A549 (cell line): ENCODE measurements around the gene AMER1. TPM values are rescaled to one million over a fixed set of nuclear protein-coding genes. Genes with fewer than 3 reads are reported as not detected.
"Not testable (repeated sequence)": the region's sequence is repeated elsewhere in the genome, so short reads cannot be mapped to it uniquely, and the experiment has no call there.

ENCODE experiments used
- ATAC-seq, 2 experiments: fragments of 200-7000 bp in 1 of 2; fragments of >200 bp in 1 of 2; cut with Nextera tagmentation in 1 of 2; cut with Tn5 transposase in 1 of 2; 3 replicates each; pipeline versions ENCODE4 v1.8.0 to v1.9.1; 2018 to 2020; ENCODE audit warnings: mild to moderate bottlenecking in 1 of 2, moderate library complexity in 1 of 2
- CTCF ChIA-PET: fragments of 300-600 bp; sonication (Branson Sonifier 250); formaldehyde crosslinking; extraction: SDS; loops from one replicate; lab custom pipeline; 2021; ENCODE audit warnings: antibody characterized with exemption, inconsistent platforms; lab: Yijun Ruan, JAX
- POLR2A ChIA-PET: fragments of 350-600 bp; formaldehyde crosslinking; extraction: SDS; loops from one replicate; lab custom pipeline; 2021; ENCODE audit warnings: antibody characterized with exemption, inconsistent platforms; lab: Yijun Ruan, JAX
- DNase-seq, 2 experiments: peaks; one replicate each; pipeline versions ENCODE4 v3.0.0 to v3.0.0-alpha.2; 2011 to 2016; ENCODE audit warnings: low read depth in 1 of 2, low spot score in 1 of 2
- FAIRE-seq: peaks from 2 replicates; lab custom pipeline; 2011; peaks lifted over from hg19 to GRCh38; lab: Jason Lieb, UNC
- H3K27ac ChIP-seq, 2 experiments: fragments of >200 bp; sonication (Bioruptor Twin); formaldehyde crosslinking; 3 replicates each; pipeline ENCODE4 v1.5.1; 2016 to 2017
- H3K4me1 ChIP-seq: fragments of >200 bp; sonication (Bioruptor Twin); formaldehyde crosslinking; 3 replicates; pipeline ENCODE4 v1.6.1; 2016
- H3K4me2 ChIP-seq: fragments of >200 bp; sonication (Bioruptor Twin); formaldehyde crosslinking; 3 replicates; pipeline ENCODE4 v1.6.1; 2016
- H3K4me3 ChIP-seq: fragments of >200 bp; sonication (Bioruptor Twin); formaldehyde crosslinking; 3 replicates; pipeline ENCODE4 v1.5.1; 2016
- H3K9me3 ChIP-seq: fragments of >200 bp; sonication (Bioruptor Twin); formaldehyde crosslinking; 3 replicates; pipeline ENCODE4 v1.6.1; 2016
- BCL3 ChIP-seq: fragments of >200 bp; sonication (Bioruptor Twin); formaldehyde crosslinking; IDR thresholded peaks from 3 replicates; pipeline ENCODE4 v1.6.1; 2016
- CBX8 ChIP-seq: fragments of 200-600 bp; sonication (generic); IDR thresholded peaks from 2 replicates; pipeline ENCODE4 v1.6.1; 2016
- EP300 ChIP-seq, 2 experiments: fragments of >200 bp; sonication (Bioruptor Twin); formaldehyde crosslinking; IDR thresholded peaks; 2 replicates in 1 of 2; 3 replicates in 1 of 2; pipeline ENCODE4 v1.6.1; 2016 to 2017
- ESRRA ChIP-seq: fragments of 150-350 bp; IDR thresholded peaks from 2 replicates; pipeline ENCODE4 v1.6.1; 2014; ENCODE audit warnings: mild to moderate bottlenecking, low read length, borderline replicate concordance
- HDAC2 ChIP-seq: fragments of 200-600 bp; sonication (generic); IDR thresholded peaks from 2 replicates; pipeline ENCODE4 v1.6.1; 2016
- HES2 ChIP-seq: fragments of >200 bp; sonication (Bioruptor Twin); formaldehyde crosslinking; IDR thresholded peaks from 2 replicates; pipeline ENCODE4 v1.6.1; 2016
- HOXA7 ChIP-seq: fragments of 250-450 bp; sonication (Bioruptor Pico); IDR thresholded peaks from 2 replicates; pipeline ENCODE4 v1.5.0; 2020; ENCODE audit warnings: mild to moderate bottlenecking, moderate library complexity
- HOXB5 ChIP-seq: fragments of 250-450 bp; sonication (Bioruptor Pico); IDR thresholded peaks from 2 replicates; pipeline ENCODE4 v1.5.0; 2020; ENCODE audit warnings: mild to moderate bottlenecking, moderate library complexity
- JUN ChIP-seq, 2 experiments: fragments of >200 bp; sonication (Bioruptor Twin); formaldehyde crosslinking; IDR thresholded peaks; 2 replicates in 1 of 2; 3 replicates in 1 of 2; pipeline ENCODE4 v1.6.1; 2016 to 2017
- KDM1A ChIP-seq: fragments of 200-600 bp; sonication (generic); IDR thresholded peaks from 2 replicates; pipeline ENCODE4 v1.6.1; 2016; ENCODE audit warnings: low read depth, mild to moderate bottlenecking
- KDM5A ChIP-seq: fragments of 200-600 bp; sonication (generic); IDR thresholded peaks from 2 replicates; pipeline ENCODE4 v1.6.1; 2016; ENCODE audit warnings: antibody characterized with exemption, mild to moderate bottlenecking
- MAFK ChIP-seq: fragments of 450-650 bp; IDR thresholded peaks from 2 replicates; pipeline ENCODE4 v1.6.1; 2014; ENCODE audit not compliant: partially characterized antibody
- MAX ChIP-seq: IDR thresholded peaks from 2 replicates; pipeline ENCODE4 v1.6.1; 2012
- NFE2L2 ChIP-seq: fragments of 150-350 bp; conservative IDR thresholded peaks from 2 replicates; pipeline ENCODE4 v1.6.1; 2014; ENCODE audit warnings: low read length
- PHF8 ChIP-seq: fragments of 200-600 bp; sonication (generic); IDR thresholded peaks from 2 replicates; pipeline ENCODE4 v1.6.1; 2016; ENCODE audit warnings: low read depth, mild to moderate bottlenecking, antibody characterized with exemption, moderate library complexity, borderline replicate concordance
- POLR2A ChIP-seq: IDR thresholded peaks from 2 replicates; pipeline ENCODE4 v1.6.1; 2012; ENCODE audit warnings: mild to moderate bottlenecking, low read length
- RAD21 ChIP-seq, 2 experiments: fragments of >200 bp in 1 of 2; sonication (Bioruptor Twin) in 1 of 2; formaldehyde crosslinking in 1 of 2; IDR thresholded peaks in 1 of 2; conservative IDR thresholded peaks in 1 of 2; 2 replicates in 1 of 2; 3 replicates in 1 of 2; pipeline ENCODE4 v1.6.1; 2012 to 2018; ENCODE audit warnings: inconsistent platforms in 1 of 2
- RFX5 ChIP-seq: fragments of 450-650 bp; IDR thresholded peaks from 2 replicates; pipeline ENCODE4 v1.7.1; 2014; ENCODE audit warnings: antibody characterized with exemption, mild to moderate bottlenecking, moderate library complexity
- WGBS: methylation state at CpG from one replicate; pipeline ENCODE4 v1.1.6; 2017; ENCODE audit errors: missing lambda C conversion rate; 5-methylcytosine and 5-hydroxymethylcytosine counted together
- polyA plus RNA-seq, 4 experiments: library from polyadenylated mRNA; depleted of rRNA in 3 of 4; stranded (reverse); fragments of >200 nt; fragmentation: RNase III in 1 of 4; extraction: RNeasy Plus Mini Kit Qiagen cat#74134 plus additional on column Dnase treatment in 1 of 4; gene quantifications; 2 replicates in 3 of 4; 3 replicates in 1 of 4; pipeline ENCODE4 v1.2.3, GENCODE V29; 2011 to 2017
- TF ChIP-seq, protein P1 (sequence below): IDR thresholded peaks from 2 replicates; pipeline ENCODE4 v1.6.1; 2012
- TF ChIP-seq, protein P2 (sequence below): fragments of 450-650 bp; IDR thresholded peaks from 2 replicates; pipeline ENCODE4 v1.6.1; 2014; ENCODE audit warnings: antibody characterized with exemption

AMER1 gene
- polyA plus RNA-seq, 2 of the 4 experiments (the other 2 are of a cell fraction): 1.9 to 2.8 TPM

DNA sequence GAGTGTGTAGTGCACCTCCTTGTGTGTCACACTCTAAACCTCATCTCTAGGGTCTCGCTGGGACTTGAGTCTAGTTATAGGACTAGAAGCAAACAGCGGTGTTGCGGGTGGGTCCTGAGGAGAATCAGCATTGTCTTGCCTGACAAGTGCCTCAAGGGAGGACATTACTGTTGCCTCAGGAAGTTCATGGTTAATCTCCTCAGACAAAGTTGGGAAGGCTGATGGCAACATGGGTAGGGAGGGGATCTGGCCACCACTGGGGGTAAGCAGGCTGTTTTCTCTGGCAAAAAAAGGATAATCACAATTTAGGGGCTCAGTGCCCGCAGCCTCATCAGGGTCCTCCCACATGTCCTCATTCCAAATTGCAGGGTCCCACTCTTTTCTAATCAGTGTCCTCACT is 12.5 kb upstream of the AMER1 start:
- WGBS: 7% methylated on average over 2 of the region's 4 CpGs
- Histone ChIP-seq H3K4me1 (no peaks in the 10 kb centered on the region), H3K9me3 (no peaks in the 10 kb centered on the region), H3K4me2 (no peak overlapping the region), H3K4me3 (no peak overlapping the region), H3K27ac (no peak overlapping the region)
- no peak for ATAC-seq
- CTCF ChIA-PET: no interaction called here
- no peak for DNase-seq
- no peak for TF ChIP-seq EP300 (IDR thresholded peaks at IDR 0.05)
- TF ChIP-seq HOXA7 (CRISPR knock-in tag): no peak
- TF ChIP-seq ESRRA: no peak
- TF ChIP-seq HDAC2: no peak
- no peak for TF ChIP-seq KDM1A
- no peak for TF ChIP-seq CBX8
- TF ChIP-seq HES2: no peak
- TF ChIP-seq, protein P1, sequence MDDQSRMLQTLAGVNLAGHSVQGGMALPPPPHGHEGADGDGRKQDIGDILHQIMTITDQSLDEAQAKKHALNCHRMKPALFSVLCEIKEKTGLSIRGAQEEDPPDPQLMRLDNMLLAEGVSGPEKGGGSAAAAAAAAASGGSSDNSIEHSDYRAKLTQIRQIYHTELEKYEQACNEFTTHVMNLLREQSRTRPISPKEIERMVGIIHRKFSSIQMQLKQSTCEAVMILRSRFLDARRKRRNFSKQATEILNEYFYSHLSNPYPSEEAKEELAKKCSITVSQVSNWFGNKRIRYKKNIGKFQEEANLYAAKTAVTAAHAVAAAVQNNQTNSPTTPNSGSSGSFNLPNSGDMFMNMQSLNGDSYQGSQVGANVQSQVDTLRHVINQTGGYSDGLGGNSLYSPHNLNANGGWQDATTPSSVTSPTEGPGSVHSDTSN: no peak
- FAIRE-seq: no peak
- POLR2A ChIA-PET: no interaction called here

- H3K4me3 ChIP-seq, H3K27ac ChIP-seq, H3K4me2 ChIP-seq, H3K9me3 ChIP-seq, FAIRE-seq, H3K4me1 ChIP-seq, POLR2A ChIA-PET, CTCF ChIA-PET: not testable (repeated sequence)
- ATAC-seq (0 out of 6 replicates have a peak, but pooled peaks of 1 of the 2 experiments have one; percentile 41), DNase-seq (peak in 1 of 2 experiments; percentile 19)
Observed at GRCh38 chrX:64213989-64214388, 8.5 kb upstream of the AMER1 start.

GRCh38 chrX:64206556-64207162 is 1.2 kb upstream of the AMER1 start:
- ChIA-PET POLR2A (interaction anchor here (1.5 to 2.0 kb wide), 4 partner anchors 11 to 452 kb away, joined by 3 to 5 read pairs (median 4); partner anchors contain the start of gene MTMR8), CTCF (interaction anchor here (1.8 kb wide), 1 partner anchor 14 kb away, joined by 3 read pairs; no protein-coding TSS in a partner anchor)
- DNase-seq (no peak), ATAC-seq (no peak), FAIRE-seq (no peak)
- Histone ChIP-seq H3K9me3 (no peaks in the 10 kb centered on the region), H3K4me1 (peaks cover 7% of the 10 kb centered on the region), H3K4me3 (peak overlapping the region; percentile 91), H3K4me2 (peak overlapping the region; percentile 77), H3K27ac (peak overlapping the region; percentile 93 to 97)
- TF ChIP-seq, protein P2, sequence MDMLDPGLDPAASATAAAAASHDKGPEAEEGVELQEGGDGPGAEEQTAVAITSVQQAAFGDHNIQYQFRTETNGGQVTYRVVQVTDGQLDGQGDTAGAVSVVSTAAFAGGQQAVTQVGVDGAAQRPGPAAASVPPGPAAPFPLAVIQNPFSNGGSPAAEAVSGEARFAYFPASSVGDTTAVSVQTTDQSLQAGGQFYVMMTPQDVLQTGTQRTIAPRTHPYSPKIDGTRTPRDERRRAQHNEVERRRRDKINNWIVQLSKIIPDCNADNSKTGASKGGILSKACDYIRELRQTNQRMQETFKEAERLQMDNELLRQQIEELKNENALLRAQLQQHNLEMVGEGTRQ: no peak
- TF ChIP-seq KDM5A (no peak), HOXB5 (CRISPR knock-in tag) (no peak), RFX5 (no peak)
- WGBS: 79% methylated on average over 5 of the region's 5 CpGs

DNA sequence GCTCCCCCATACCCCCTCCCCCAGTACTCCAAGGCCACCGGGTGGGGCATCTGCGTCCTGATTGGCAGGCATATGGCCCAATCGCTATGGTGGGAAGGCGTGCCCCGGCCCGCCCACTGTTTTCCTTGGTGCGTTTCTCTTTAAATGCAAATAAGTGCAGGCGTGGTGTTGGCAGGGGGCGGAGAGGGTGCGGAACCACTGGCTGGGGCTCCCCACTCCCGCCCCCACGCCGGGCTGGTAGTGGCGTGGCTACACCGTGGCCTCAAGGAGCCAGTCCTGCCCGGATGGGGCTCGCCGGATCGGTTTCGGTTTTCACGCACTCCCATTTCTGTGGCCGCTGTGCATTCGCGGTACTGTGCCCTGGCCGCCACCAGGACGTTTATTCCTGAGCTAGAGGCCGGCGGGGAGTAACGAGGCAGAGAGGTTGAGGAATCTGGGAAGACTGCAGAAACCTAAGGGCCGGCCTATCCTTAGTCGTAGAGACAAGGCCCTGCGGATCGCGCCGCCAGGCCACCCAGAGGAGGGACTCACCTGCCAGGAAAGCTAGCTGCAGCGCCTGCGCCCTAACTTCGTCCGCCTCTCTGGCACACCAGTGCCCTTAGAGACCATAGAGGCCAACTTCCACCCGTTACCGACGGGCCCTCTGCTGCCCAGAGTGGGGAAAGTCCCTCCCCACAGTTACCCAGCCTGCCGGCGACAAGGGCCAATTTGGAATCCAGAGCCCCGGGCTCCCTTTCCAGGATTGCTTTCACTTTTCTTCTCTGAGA is 410 bp upstream of the AMER1 start:
- peak; percentile 91 to 95 for ATAC-seq
- Histone ChIP-seq H3K4me3 (peak overlapping the region; percentile 91), H3K4me2 (peak overlapping the region; percentile 87), H3K27ac (peak overlapping the region; percentile 93 to 97), H3K9me3 (no peaks in the 10 kb centered on the region), H3K4me1 (peaks cover 7% of the 10 kb centered on the region)
- FAIRE-seq: peak; percentile 99
- DNase-seq: peak; percentile 83 to 93
- WGBS: 0% methylated on average over 3 of the region's 45 CpGs
- TF ChIP-seq PHF8 (peak; percentile 67), MAFK (no peak), JUN (IDR thresholded peaks at IDR 0.05) (peak; percentile 60 to 66; a peak in 2 of 5 replicates), MAX (peak; percentile 43; the same call in 1 of the 2 replicates), POLR2A (peak; percentile 84), NFE2L2 (no peak), RAD21 (conservative IDR thresholded peaks at IDR 0.05 in 1 of 2, IDR thresholded peaks at IDR 0.05 in 1 of 2) (no peak; a peak in 1 of 5 replicates), BCL3 (peak; percentile 52; the same call in 1 of the 3 replicates)
- TF ChIP-seq, protein P1: peak; percentile 93
- ChIA-PET POLR2A (interaction anchor here (0.5 to 2.0 kb wide), 6 partner anchors 10 to 451 kb away, joined by 3 to 5 read pairs (median 4); partner anchors contain the start of gene MTMR8), CTCF (interaction anchor here (1.8 kb wide), 1 partner anchor 13 kb away, joined by 3 read pairs; no protein-coding TSS in a partner anchor)
